AG09309 (cell line): ENCODE measurements around the gene KRIT1.

Experiments used
- DNase-seq: peaks from one replicate; pipeline ENCODE4 v3.0.0-alpha.2; 2010; ENCODE audit warnings: low read depth
- H3K4me3 ChIP-seq: 2 replicates; pipeline ENCODE4 v1.5.1; 2011; ENCODE audit warnings: mild to moderate bottlenecking, low read depth, low read length, moderate library complexity; ENCODE audit not compliant: control insufficient read depth
- TF ChIP-seq, protein P1 (sequence below): IDR thresholded peaks from 2 replicates; pipeline ENCODE4 v1.5.1; 2011; ENCODE audit warnings: mild to moderate bottlenecking, low read depth, low read length, inconsistent platforms; ENCODE audit not compliant: insufficient read depth, control insufficient read depth; ENCODE audit errors: missing control alignments

KRIT1 gene

DNA sequence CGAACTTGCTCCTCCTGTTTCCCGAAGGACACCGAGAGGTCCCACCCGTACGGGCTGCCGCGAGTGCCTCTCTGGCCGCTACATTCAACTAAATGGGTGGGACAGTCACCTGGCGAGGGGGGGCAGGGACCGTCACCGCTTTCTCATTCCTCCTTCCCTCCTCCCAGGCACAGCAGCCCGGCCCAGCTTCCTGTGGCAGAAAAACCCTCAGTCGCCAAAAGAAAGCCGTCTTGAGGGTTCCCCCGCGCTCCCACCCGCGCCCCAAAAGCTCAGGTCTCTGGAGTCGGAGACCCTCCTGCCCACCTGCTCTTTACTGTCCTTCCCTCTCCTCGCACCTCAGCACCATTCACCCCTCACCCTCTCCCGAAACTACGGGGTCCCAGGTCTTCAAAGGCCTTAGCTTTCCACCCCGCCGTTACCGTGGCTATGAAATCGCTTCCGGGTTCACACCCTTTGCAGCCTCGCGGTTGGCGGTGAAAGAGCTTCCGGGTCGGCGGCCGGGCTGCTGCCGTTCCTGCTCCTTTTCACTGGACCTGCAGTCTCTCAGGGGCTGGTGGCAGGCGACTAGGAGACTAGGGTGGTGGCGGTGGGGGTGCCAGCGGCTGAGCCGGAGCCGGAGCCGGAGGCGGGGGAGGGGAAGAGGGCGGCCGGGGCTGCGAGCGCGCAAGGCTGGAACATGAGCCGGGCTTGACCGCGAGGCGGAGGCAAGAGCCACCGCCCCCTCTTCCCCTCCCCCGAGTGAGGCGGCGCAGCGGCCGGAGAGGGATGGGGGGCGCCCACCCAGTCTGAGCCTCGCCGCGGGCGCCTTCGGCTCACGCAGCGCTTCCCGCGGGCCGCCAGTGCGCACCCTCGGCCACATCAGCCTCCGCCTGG, at the start of gene KRIT1, which contains the start of gene ANKIB1:
Gene KRIT1 (minus strand): TSS at position 428 of the 873 bp plus-strand sequence. CDS start 3,779 bp downstream, outside the sequence.
Gene ANKIB1 (plus strand): TSS at position 488 of the 873 bp plus-strand sequence. CDS start 49,005 bp downstream, outside the sequence.
- peak; percentile 16 for DNase-seq
- TF ChIP-seq, protein P1, sequence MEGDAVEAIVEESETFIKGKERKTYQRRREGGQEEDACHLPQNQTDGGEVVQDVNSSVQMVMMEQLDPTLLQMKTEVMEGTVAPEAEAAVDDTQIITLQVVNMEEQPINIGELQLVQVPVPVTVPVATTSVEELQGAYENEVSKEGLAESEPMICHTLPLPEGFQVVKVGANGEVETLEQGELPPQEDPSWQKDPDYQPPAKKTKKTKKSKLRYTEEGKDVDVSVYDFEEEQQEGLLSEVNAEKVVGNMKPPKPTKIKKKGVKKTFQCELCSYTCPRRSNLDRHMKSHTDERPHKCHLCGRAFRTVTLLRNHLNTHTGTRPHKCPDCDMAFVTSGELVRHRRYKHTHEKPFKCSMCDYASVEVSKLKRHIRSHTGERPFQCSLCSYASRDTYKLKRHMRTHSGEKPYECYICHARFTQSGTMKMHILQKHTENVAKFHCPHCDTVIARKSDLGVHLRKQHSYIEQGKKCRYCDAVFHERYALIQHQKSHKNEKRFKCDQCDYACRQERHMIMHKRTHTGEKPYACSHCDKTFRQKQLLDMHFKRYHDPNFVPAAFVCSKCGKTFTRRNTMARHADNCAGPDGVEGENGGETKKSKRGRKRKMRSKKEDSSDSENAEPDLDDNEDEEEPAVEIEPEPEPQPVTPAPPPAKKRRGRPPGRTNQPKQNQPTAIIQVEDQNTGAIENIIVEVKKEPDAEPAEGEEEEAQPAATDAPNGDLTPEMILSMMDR, result peak; percentile 16
- H3K4me3 ChIP-seq, result peak within 1 kb of the TSS; percentile 68

DNA sequence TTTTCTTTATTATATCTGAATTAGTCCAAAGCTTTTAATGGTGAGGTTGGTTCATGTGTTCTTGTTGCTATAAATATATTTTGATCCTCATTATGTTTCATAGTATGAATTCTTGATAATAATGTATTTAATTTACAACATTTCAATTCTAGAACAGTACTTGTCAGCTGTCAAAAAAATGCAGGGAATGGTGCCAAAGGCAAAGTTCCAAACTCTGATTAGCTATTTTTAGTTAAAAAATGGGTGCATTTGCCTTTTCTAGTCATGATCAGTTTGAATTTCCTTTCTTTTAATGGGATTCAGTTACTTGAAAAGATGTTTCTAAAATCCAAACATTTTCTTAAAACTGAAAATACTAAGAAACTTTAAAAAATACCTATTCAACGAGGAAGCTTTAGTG, 49.7 kb upstream of the KRIT1 start:
- TF ChIP-seq, protein P1, result no peak
- DNase-seq, result no peak
- no peak overlapping the region for H3K4me3 ChIP-seq

DNA sequence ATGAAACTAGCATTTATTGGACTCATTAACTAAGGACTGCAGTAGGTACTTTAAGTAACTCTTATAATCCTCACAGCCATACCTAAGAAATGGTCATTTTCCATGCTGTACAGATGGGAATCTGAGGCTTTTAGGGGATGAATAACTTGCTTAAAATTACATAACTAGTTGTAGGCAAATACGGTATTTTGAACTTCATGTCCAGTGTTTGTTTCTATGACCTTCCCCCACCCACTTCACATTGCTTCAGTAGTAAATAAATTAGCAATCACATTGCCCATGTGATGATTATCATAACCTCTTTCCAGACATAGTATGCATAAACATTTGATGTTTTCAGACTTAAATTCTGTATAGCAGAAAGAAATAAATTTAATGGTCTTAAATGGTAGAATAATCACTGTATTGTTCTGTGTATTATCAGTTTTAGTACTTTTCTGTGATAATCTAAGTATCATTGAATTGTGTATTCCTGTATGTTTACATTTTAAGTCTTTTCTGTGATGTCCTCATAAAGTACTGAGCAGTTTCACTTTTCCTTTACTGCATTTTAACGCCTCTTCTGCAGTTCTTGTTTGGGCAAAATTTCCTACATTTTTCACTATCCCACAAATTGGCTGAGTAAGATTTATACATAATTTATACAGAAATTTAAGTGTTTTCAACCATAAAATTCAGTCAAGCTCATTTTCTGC, 48.3 kb upstream of the KRIT1 start:
- TF ChIP-seq, protein P1, result no peak
- DNase-seq, result no peak
- no peak overlapping the region for H3K4me3 ChIP-seq

DNA sequence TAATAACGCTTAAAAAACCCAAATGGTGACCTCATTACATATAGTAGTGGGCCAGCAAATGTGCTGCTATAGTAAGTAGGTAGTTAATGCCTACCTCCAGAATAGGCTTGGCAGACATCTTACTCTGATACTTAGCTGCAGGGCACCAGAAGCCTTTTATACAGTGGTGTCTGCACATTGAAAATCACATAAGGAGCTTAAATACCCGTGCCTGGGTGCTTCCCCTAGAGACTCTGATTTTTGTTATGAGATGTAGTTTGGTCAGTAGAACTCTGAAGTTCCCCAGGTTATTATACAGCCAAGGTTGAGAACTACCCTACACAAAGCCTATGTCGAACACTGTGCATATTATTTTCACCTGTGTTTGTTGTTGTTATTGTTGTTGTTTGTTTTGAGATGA, 47.3 kb upstream of the KRIT1 start:
- no peak overlapping the region for H3K4me3 ChIP-seq
- TF ChIP-seq, protein P1, result no peak
- no peak for DNase-seq

DNA sequence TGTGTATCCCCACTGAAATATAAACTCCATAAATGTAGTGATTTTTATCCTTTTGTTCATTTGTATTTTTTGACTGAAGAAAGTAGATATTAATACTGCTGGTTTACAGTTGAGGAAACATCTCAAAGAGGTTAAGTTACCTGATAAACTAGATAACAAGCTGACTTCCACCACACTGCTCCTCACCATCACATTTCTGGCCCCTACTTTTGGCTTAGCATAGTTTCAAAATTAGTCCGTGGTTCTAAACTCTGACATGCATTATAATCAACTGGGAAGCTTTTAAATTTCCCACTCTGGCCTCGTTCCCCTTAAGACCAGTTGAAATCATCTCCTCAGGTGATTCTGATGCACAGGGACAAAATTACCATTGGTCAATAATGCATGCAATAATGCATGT, 43.6 kb upstream of the KRIT1 start:
- TF ChIP-seq, protein P1, result no peak
- no peak for DNase-seq
- H3K4me3 ChIP-seq, result no peak overlapping the region

DNA sequence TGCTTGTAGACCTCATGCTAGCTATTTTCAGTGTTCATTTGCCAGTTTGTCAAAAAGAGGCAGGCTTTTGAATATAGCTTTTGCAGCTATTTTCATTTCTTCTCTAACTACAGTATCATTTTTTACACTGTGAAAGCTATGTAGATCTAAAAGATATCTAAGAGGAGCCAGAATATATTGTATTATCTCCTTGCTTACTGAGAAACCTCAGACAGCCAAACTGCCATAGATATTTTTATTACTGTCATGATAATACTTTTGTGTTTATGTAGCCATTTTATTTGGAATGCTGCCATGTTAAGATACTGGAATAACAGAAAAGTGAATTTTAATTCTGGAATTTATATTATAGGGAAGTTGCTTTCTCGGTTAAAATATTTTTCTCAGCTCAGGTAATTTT, 37.2 kb upstream of the KRIT1 start:
- DNase-seq, result no peak
- no peak overlapping the region for H3K4me3 ChIP-seq
- TF ChIP-seq, protein P1, result no peak
